ENCODE measurements around the gene GINS1.

GINS1 gene

GRCh38 chr20:25484224-25484846 lies 76.9 kb downstream of the GINS1 start:
- DNase-seq (ENCODE audit: low read depth): no peak
- TF ChIP-seq CTCF (IDR thresholded peaks at IDR 0.05; ENCODE audit: low read depth, low read length, missing control alignments): no peak

GRCh38 chr20:25484911-25485511 lies 77.5 kb downstream of the GINS1 start:
- no peak for DNase-seq (ENCODE audit: low read depth)
- no peak overlapping the region for H3K4me3 ChIP-seq (ENCODE audit: low read depth, low read length)
- TF ChIP-seq CTCF (IDR thresholded peaks at IDR 0.05; ENCODE audit: low read depth, low read length, missing control alignments): no peak

More at GRCh38 chr20:25484224-25484846, 76.9 kb downstream of the GINS1 start:
- no peak overlapping the region for H3K4me3 ChIP-seq (ENCODE audit: low read depth, low read length)

GRCh38 chr20:25485872-25486271 lies 78.4 kb downstream of the GINS1 start:
- no peak for TF ChIP-seq CTCF (IDR thresholded peaks at IDR 0.05; ENCODE audit: low read depth, low read length, missing control alignments)

GRCh38 chr20:25486377-25486776 lies 78.9 kb downstream of the GINS1 start:
- no peak overlapping the region for H3K4me3 ChIP-seq (ENCODE audit: low read depth, low read length)
- TF ChIP-seq CTCF (IDR thresholded peaks at IDR 0.05; ENCODE audit: low read depth, low read length, missing control alignments): no peak
- DNase-seq (ENCODE audit: low read depth): no peak

More at GRCh38 chr20:25485872-25486271, 78.4 kb downstream of the GINS1 start:
- DNase-seq (ENCODE audit: low read depth): no peak
- H3K4me3 ChIP-seq (ENCODE audit: low read depth, low read length): no peak overlapping the region

GRCh38 chr20:25487306-25487705 lies 79.8 kb downstream of the GINS1 start:
- TF ChIP-seq CTCF (IDR thresholded peaks at IDR 0.05; ENCODE audit: low read depth, low read length, missing control alignments): no peak
- H3K4me3 ChIP-seq (ENCODE audit: low read depth, low read length): no peak overlapping the region

GRCh38 chr20:25487975-25488374 lies 80.5 kb downstream of the GINS1 start:
- no peak for TF ChIP-seq CTCF (IDR thresholded peaks at IDR 0.05; ENCODE audit: low read depth, low read length, missing control alignments)

More at GRCh38 chr20:25487306-25487705, 79.8 kb downstream of the GINS1 start:
- DNase-seq (ENCODE audit: low read depth): no peak

More at GRCh38 chr20:25487975-25488374, 80.5 kb downstream of the GINS1 start:
- DNase-seq (ENCODE audit: low read depth): no peak
- H3K4me3 ChIP-seq (ENCODE audit: low read depth, low read length): no peak overlapping the region
